ENCODE data around the gene LOC101059915.
"Not testable (repeated sequence)": the region's sequence is repeated elsewhere in the genome, so short reads cannot be mapped to it uniquely, and the experiment has no call there.

LOC101059915 gene

DNA sequence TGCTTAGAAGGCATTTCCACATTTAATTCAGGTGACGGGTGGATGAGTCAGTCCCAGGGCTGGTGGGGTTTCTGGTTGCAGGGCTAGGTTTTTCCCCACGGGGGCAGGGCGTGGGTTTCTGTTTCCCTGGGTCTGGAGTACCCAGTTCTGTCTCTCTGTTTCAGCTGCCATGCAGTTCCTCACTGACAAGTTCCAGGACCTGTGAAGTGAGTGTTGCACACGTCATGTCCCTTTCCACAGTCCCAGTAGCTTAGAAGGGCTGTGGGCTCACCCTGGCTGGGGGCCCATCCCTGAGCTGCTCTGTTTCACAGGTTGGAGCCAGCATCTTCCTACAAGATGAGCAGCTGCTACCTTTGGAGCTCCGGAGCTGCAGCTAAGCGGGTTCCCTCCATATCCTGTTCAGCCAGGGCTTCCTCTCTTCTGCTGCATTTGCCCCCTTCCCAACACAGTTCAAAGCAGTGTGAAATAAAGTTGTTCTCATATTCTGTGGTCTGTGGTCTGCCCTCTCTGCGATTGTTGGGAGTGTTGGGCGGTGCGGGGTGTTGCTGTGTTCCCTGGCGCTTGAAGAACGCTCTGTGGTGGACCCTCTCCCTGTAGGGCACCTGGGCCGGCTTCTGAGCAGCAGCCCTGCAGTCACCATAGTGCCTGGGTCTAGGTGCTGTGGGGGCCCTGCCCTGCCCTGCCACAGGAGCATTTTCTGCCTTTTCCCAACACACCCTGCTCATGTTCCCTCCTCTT is 3.9 kb downstream of the LOC101059915 start:
- H3K4me3 ChIP-seq: no peak overlapping the region
- no peaks in the 10 kb centered on the region for H3K9me3 ChIP-seq
- H3K27me3 ChIP-seq (replicated peaks; ENCODE audit: insufficient read depth): no peaks in the 10 kb centered on the region
- H3K27ac ChIP-seq: no peak overlapping the region
- TF ChIP-seq, protein P1, sequence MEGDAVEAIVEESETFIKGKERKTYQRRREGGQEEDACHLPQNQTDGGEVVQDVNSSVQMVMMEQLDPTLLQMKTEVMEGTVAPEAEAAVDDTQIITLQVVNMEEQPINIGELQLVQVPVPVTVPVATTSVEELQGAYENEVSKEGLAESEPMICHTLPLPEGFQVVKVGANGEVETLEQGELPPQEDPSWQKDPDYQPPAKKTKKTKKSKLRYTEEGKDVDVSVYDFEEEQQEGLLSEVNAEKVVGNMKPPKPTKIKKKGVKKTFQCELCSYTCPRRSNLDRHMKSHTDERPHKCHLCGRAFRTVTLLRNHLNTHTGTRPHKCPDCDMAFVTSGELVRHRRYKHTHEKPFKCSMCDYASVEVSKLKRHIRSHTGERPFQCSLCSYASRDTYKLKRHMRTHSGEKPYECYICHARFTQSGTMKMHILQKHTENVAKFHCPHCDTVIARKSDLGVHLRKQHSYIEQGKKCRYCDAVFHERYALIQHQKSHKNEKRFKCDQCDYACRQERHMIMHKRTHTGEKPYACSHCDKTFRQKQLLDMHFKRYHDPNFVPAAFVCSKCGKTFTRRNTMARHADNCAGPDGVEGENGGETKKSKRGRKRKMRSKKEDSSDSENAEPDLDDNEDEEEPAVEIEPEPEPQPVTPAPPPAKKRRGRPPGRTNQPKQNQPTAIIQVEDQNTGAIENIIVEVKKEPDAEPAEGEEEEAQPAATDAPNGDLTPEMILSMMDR (IDR thresholded peaks at IDR 0.05): no peak
- H3K4me1 ChIP-seq (ENCODE audit: control insufficient read depth in 1 of 2, low read depth in 2 of 2): no peaks in the 10 kb centered on the region
- DNase-seq (ENCODE audit: low spot score): no peak
- no peak for ATAC-seq (ENCODE audit: insufficient number of reproducible peaks, low FRiP score, low read depth)
- no peaks in the 10 kb centered on the region for H3K36me3 ChIP-seq

DNA sequence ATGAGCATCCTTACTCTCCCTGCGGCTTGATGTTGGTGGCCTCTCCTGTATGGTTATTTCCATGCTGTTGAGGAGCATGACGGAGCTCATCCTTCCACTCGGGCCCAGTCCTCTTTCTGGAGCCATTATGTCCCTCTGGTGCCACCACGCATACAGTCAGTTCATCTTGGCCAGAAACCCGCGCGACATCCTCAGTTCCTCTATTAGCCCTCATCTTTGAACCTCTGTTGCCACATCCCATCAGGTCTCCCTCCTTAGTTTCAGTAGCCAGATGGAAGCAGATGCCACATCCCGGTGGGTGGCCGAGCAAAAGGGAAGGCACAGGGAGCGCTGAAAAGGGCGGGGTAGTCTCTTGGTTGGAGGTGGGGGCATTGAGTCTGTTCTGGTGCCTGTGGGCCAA is 4.6 kb downstream of the LOC101059915 start:
- Histone ChIP-seq H3K27me3 (replicated peaks; ENCODE audit: insufficient read depth) (no peaks in the 10 kb centered on the region), H3K27ac (no peak overlapping the region), H3K9me3 (no peaks in the 10 kb centered on the region), H3K4me1 (ENCODE audit: control insufficient read depth in 1 of 2, low read depth in 2 of 2) (no peaks in the 10 kb centered on the region), H3K4me3 (no peak overlapping the region), H3K36me3 (no peaks in the 10 kb centered on the region)
- ATAC-seq (ENCODE audit: insufficient number of reproducible peaks, low FRiP score, low read depth) (no peak), DNase-seq (ENCODE audit: low spot score) (no peak)
- TF ChIP-seq, protein P1 (IDR thresholded peaks at IDR 0.05): no peak

DNA sequence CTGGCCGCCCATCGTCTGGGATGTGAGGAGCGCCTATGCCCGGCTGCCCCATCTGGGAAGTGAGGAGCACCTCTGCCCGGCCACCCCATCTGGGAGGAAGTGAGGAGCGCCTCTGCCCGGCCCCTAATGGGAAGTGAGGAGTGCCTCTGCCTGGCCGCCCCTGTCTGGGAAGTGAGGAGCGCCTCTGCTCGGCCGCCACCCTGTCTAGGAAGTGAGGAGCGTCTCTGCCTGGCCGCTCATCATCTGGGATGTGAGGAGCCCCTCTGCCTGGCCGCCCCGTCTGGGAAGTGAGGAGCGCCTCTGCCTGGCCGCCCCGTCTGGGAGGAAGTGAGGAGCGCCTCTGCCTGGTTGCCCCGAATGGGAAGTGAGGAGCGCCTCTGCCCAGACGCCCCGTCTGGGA is 8.3 kb downstream of the LOC101059915 start:
- DNase-seq (ENCODE audit: low spot score); H3K36me3 ChIP-seq; H3K9me3 ChIP-seq; H3K27me3 ChIP-seq (replicated peaks; ENCODE audit: insufficient read depth); H3K4me1 ChIP-seq (ENCODE audit: control insufficient read depth in 1 of 2, low read depth in 2 of 2); H3K27ac ChIP-seq; ATAC-seq (ENCODE audit: insufficient number of reproducible peaks, low FRiP score, low read depth); H3K4me3 ChIP-seq: not testable (repeated sequence)

DNA sequence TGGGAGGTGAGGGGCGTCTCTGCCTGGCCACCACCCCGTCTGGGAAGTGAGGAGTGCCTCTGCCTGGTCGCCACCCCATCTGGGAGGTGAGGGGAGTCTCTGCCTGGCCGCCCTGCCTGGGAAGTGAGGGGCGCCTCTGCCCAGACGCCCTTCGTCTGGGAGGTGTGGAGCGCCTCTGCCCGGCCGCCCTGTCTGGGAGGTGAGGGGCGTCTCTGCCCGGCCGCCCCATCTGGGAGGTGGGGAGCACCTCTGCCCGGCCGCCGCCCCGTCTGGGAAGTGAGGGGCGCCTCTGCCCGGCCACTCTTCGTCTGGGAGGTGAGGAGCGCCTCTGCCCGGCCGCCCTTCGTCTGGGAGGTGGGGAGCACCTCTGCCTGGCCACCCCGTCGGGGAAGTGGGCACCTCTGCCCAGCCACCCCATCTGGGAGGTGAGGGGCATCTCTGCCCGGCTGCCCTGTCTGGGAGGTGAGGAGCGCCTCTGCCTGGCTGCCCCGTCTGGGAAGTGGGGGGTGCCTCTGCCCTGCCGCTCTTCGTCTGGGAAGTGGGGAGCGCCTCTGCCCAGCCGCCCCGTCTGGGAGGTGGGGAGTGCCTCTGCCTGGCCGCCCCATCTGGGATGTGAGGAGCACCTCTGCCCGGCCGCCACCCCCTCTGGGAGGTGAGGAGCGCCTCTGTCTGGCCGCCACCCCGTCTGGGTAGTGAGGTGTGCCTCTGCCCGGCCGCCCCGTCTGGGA is 8.9 kb downstream of the LOC101059915 start:
- not testable (repeated sequence) for H3K27me3 ChIP-seq (replicated peaks; ENCODE audit: insufficient read depth); ATAC-seq (ENCODE audit: insufficient number of reproducible peaks, low FRiP score, low read depth); H3K4me3 ChIP-seq; H3K4me1 ChIP-seq (ENCODE audit: control insufficient read depth in 1 of 2, low read depth in 2 of 2); H3K36me3 ChIP-seq; H3K9me3 ChIP-seq; DNase-seq (ENCODE audit: low spot score); H3K27ac ChIP-seq

DNA sequence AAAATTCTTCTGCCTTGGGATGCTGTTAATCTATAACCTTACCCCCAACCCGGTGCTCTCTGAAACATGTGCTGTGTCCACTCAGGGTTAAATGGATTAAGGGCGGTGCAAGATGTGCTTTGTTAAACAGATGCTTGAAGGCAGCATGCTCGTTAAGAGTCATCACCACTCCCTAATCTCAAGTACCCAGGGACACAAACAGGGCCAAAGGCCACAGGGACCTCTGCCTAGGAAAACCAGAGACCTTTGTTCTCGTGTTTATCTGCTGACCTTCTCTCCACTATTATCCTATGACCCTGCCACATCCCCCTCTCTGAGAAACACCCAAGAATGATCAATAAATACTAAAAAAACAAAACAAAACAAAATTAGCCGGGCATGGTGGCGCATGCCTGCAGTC is 9.8 kb downstream of the LOC101059915 start:
- H3K27me3 ChIP-seq (replicated peaks; ENCODE audit: insufficient read depth); H3K27ac ChIP-seq; DNase-seq (ENCODE audit: low spot score); H3K36me3 ChIP-seq; ATAC-seq (ENCODE audit: insufficient number of reproducible peaks, low FRiP score, low read depth); H3K9me3 ChIP-seq; H3K4me3 ChIP-seq; H3K4me1 ChIP-seq (ENCODE audit: control insufficient read depth in 1 of 2, low read depth in 2 of 2): not testable (repeated sequence)

DNA sequence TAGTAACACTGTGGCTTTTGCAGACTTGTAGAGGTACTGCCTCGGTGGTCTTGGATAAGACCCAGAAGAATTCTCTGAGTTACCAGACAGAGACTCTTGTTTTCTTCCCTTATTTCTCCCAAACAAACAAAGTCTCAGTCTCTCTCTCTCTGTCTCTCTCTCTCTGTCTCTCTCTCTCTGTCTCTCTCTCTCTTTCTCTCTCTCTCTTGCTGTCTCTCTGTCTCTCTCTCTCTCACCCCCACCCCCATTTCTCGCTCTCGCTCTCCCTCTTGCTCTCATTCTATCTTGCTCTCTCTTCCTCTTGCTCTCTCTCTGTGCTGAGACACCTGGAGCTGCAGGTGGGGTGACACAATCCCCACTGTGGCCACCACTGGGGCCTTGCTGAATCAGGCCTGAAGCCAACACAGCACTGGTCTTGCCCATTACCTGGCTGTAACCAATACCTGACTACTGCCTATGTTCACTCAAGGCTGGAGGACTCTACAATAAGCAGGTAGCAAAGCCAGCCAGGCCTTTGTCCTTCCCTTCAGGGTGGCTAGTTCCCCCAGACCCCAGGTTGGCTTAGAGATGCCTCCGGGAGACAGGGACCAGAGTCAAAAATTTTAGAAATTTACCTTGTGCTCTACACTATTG is 12.3 kb downstream of the LOC101059915 start:
- ATAC-seq (ENCODE audit: insufficient number of reproducible peaks, low FRiP score, low read depth) (no peak), DNase-seq (ENCODE audit: low spot score) (no peak)
- TF ChIP-seq, protein P1 (IDR thresholded peaks at IDR 0.05): no peak
- H3K36me3 ChIP-seq: no peaks in the 10 kb centered on the region
- no peak overlapping the region for H3K4me3 ChIP-seq
- H3K27ac ChIP-seq: no peak overlapping the region
- H3K4me1 ChIP-seq (ENCODE audit: control insufficient read depth in 1 of 2, low read depth in 2 of 2): no peaks in the 10 kb centered on the region
- H3K27me3 ChIP-seq (replicated peaks; ENCODE audit: insufficient read depth): no peaks in the 10 kb centered on the region
- H3K9me3 ChIP-seq: no peaks in the 10 kb centered on the region

DNA sequence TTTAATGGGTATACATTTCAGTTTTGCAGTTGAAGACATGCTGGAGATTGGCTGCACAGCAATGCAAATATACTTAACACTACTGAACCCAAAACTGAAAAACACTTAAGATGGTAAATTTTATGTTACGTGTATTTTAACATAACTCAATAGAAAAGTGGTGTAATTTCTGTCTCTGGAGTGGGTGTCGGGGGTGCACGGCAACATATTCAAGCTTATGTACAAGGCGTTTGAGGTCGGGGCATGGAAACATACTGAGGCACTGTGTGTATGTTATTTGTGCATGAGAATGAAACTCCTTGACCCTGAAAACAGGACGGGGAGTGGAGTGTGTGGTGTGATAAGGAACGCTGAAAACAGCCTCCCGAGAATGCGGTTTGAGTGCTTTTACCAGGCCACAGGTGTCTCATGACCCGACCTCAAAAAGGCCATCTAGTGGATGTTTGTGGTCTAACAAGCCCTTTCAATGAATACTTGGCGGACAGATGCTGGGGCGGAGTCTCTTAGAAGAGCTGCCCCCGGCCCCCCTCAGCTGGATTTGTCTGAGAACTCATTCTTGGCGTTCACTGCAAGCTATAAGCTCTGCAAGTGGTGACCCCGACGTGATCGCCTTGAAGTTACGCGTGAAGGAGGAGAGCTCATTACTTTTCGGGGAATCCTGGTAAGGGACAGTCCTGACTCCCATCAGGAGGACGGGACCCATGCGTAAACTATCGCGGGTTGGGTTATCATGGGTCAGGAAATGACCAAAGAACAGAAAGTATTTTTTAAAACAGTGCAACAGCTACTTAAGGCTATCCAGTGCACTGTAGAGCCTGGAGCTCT is 29.5 kb downstream of the LOC101059915 start:
- not testable (repeated sequence) for DNase-seq (ENCODE audit: low spot score); H3K36me3 ChIP-seq; H3K4me3 ChIP-seq; ATAC-seq (ENCODE audit: insufficient number of reproducible peaks, low FRiP score, low read depth); H3K4me1 ChIP-seq (ENCODE audit: control insufficient read depth in 1 of 2, low read depth in 2 of 2); H3K9me3 ChIP-seq; H3K27ac ChIP-seq; H3K27me3 ChIP-seq (replicated peaks; ENCODE audit: insufficient read depth)

DNA sequence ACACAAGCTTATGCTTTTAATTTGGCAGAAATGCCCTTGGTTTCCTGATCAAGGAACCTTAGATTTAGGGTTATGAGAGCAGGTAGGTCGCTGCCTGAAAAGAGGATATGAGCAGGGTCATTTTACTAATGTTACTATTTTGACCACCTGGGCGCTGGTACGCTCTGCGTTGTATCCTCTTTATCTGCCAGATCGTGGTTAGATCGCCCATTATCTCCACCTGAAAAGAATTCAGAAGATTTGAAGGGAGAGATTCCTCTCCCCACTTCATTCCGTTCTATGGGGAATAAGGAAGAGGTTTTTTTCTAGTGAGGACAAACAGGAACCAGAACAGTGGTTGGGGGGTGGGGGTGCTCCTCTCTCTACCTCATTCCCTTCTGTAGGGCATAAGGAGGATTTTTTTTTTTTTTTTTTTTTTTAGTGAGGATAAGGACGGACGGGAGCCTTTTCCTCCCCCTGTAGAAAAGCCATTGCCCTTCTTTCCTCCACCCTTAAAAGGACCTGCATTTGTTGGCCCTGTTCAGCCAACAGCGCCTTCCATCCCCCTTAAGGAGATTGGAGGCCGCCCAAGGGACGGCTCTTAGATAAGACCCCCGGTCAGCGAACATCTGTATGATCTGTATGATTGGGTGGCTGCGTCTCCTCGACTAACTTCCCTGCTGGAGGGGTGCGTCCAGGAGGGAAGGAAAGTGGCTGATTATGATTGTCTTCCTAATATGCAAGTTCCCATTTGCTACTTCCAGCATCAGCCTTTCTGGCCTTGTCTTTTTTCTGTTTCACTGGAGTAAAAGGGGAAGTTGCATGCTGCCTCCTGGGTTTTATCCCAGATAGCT is 30.3 kb downstream of the LOC101059915 start:
- H3K27ac ChIP-seq; H3K27me3 ChIP-seq (replicated peaks; ENCODE audit: insufficient read depth); H3K4me1 ChIP-seq (ENCODE audit: control insufficient read depth in 1 of 2, low read depth in 2 of 2); H3K9me3 ChIP-seq; H3K36me3 ChIP-seq; ATAC-seq (ENCODE audit: insufficient number of reproducible peaks, low FRiP score, low read depth); H3K4me3 ChIP-seq; DNase-seq (ENCODE audit: low spot score): not testable (repeated sequence)

Data from thoracic aorta (tissue), 2 donors.